Occipital lobe (tissue), 3 donors: Measurements from ENCODE around the gene GOSR2. TPM values are rescaled to one million over a fixed set of nuclear protein-coding genes. Genes with fewer than 3 reads are reported as not detected.
"Not testable (repeated sequence)": the region's sequence is repeated elsewhere in the genome, so short reads cannot be mapped to it uniquely, and the experiment has no call there.

Source experiments
- DNase-seq: peaks from one replicate; lab custom pipeline; 2025; lab: John Stamatoyannopoulos, UW
- small RNA-seq: library from RNA; depleted of rRNA; stranded (forward); fragments of <200 nt; gene quantifications from one replicate; pipeline ENCODE3, GENCODE V24; 2014
- total RNA-seq: library from RNA; depleted of rRNA; stranded (reverse); fragments of >200 nt; gene quantifications from one replicate; pipeline ENCODE4 v1.2.3, GENCODE V29; 2014

The GOSR2 gene
- total RNA-seq, 1 donor from 2014 or later, result 40.7 TPM

DNA sequence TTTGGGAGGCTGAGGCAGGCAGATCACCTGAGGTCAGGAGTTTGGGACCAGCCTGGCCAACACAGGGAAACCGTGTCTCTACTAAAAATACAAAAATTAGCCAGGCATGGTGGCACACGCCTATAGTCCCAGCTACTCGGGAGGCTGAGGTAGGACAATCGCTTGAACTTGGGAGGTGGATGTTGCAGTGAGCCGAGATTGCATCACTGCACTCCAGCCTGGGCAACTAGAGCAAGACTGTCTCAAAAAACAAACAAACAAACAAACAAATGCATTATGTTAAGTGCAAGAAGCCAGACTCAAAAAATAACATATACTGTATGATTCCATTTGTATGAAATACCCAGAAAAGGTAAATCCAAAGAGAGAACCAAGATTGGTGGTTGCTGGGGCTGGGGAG is 65.0 kb downstream of the GOSR2 start:
- DNase-seq, result not testable (repeated sequence)

DNA sequence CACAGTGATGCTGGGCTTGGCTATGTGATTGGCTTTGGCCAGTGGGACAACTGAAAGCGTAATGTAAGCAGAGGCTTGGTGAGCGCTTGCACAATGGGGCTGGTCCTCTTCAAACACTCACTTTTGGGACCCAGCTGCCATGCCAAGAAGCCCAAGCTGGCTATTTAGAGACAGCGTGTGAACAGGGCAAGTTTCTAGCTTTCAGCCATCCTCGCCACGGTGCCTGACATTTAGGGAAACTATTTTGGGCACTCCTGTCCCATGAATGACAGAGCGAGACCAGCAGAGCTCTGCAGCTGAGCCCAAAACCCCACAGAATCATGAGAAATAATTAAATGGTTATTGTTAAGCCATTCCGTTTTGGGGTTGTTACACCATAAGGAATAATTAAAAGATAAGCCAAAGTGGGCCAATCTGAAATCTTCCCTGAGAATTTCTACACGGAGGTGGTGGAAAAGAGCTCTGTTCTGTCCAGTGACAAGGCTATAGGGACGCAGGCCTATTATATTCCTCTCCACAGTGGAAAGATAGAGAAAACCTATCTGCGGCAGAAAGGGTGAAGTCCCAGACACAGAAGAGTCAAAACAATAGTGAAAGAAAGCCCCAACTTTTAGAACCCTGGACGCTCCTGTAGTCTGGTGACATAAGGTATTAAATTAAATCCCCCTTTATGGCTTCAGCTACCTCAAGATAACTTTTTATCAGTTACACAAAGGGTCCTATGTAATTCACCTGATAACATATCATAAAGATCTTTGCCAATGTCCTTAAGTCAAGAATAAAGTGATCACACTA is 66.9 kb downstream of the GOSR2 start:
- DNase-seq, result no peak

DNA sequence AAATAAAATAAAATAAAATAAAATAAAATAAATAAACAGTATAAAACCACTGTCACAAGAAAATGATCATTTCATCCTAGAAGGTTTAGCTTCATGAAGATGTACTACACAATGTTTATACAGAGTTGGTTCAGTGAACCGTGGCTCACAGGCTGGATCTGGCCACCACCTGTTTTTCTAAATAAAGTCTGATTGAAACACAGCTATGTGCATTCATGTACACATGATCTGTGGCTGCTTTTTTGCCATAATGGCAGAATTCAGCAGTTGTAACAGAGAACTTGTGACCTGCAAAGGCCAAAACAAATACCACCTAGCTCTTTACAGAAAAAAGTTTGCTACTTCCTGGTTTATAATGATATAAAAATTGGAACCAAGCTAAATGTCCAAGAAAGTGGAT is 68.7 kb downstream of the GOSR2 start:
- DNase-seq, result no peak

Small RNA genes within 50 kb of the gene (small RNA-seq; reads per million reads assigned to genes)
- gene MIR5089 (not detected), gene RNU6ATAC3P (not detected)

Other genes with a start within 250 kb of the GOSR2 start
- gene WNT3, start 104.5 kb upstream of the GOSR2 start, total RNA-seq, result 5.1 TPM
- gene WNT9B, start 71.6 kb upstream of the GOSR2 start, total RNA-seq, result not detected
- gene RPRML, start 56.1 kb downstream of the GOSR2 start, total RNA-seq, result 16.1 TPM